Natural killer cell (primary cell): Measurements from ENCODE around the gene SLC35F3. TPM values are rescaled to one million over a fixed set of nuclear protein-coding genes. Genes with fewer than 3 reads are reported as not detected.

Experiments used
- ATAC-seq, 3 donors: fragments of 150-1000 bp in 2 of 3; fragments of 200-7000 bp in 1 of 3; cut with Tn5 transposase; 1 replicate in 1 of 3; 2 replicates in 2 of 3; pipeline ENCODE4 v1.10.0; 2021; ENCODE audit warnings: mild to moderate bottlenecking in 2 of 3, moderate library complexity in 2 of 3
- DNase-seq, 2 donors: peaks; one replicate each; pipeline versions ENCODE4 v3.0.0 to v3.0.0-alpha.2; 2013 to 2021; ENCODE audit warnings: mixed read lengths in 1 of 2
- H3K27ac ChIP-seq: one replicate; pipeline ENCODE4 v1.5.1; 2013; ENCODE audit warnings: mild to moderate bottlenecking, low read length
- H3K27me3 ChIP-seq: one replicate; pipeline ENCODE4 v1.6.1; 2013; ENCODE audit warnings: low read length; ENCODE audit not compliant: control insufficient read depth, insufficient read depth
- H3K36me3 ChIP-seq: one replicate; pipeline ENCODE4 v1.6.1; 2013; ENCODE audit warnings: low read length; ENCODE audit not compliant: control insufficient read depth, insufficient read depth
- H3K4me1 ChIP-seq: one replicate; pipeline ENCODE4 v1.6.1; 2013; ENCODE audit warnings: low read length; ENCODE audit not compliant: control insufficient read depth, insufficient read depth
- H3K4me3 ChIP-seq: one replicate; pipeline ENCODE4 v1.5.1; 2013; ENCODE audit warnings: low read length
- H3K9me3 ChIP-seq: one replicate; pipeline ENCODE4 v1.6.1; 2013; ENCODE audit warnings: low read length; ENCODE audit not compliant: control insufficient read depth, insufficient read depth
- H3K27ac Mint-ChIP-seq, 2 donors: one replicate each; pipeline ENCODE4 v1.8.0; 2022; ENCODE audit warnings: mild to moderate bottlenecking in 2 of 2, mixed read lengths in 2 of 2, moderate library complexity in 1 of 2
- H3K27me3 Mint-ChIP-seq, 2 donors: one replicate each; pipeline ENCODE4 v1.8.0; 2022; ENCODE audit warnings: low read depth in 2 of 2, mixed read lengths in 2 of 2
- H3K36me3 Mint-ChIP-seq: one replicate; pipeline ENCODE4 v1.8.0; 2022; ENCODE audit warnings: mixed read lengths
- H3K4me1 Mint-ChIP-seq, 2 donors: one replicate each; pipeline ENCODE4 v1.8.0; 2022; ENCODE audit warnings: mixed read lengths in 2 of 2
- H3K4me3 Mint-ChIP-seq: one replicate; pipeline ENCODE4 v1.8.0; 2022; ENCODE audit warnings: mild to moderate bottlenecking, moderate library complexity, mixed read lengths
- H3K9me3 Mint-ChIP-seq, 2 donors: one replicate each; pipeline ENCODE4 v1.8.0; 2022; ENCODE audit warnings: mixed read lengths in 2 of 2
- WGBS: methylation state at CpG from one replicate; pipeline ENCODE4 v1.1.7; 2013; ENCODE audit warnings: missing lambda C conversion rate; ENCODE audit not compliant: insufficient coverage; 5-methylcytosine and 5-hydroxymethylcytosine counted together
- intact Hi-C: fragments of 100-400 bp; cut with micrococcal nuclease; formaldehyde crosslinking; loops from one replicate; pipeline ENCODE4 v1.14.2; 2022
- total RNA-seq, 4 donors: library from RNA; stranded (reverse); fragments of 120-200 nt in 1 of 4; gene quantifications; one replicate each; pipeline versions ENCODE4 v1.2.3 to v1.2.4, GENCODE V29; 2013 to 2022
- TF ChIP-seq, protein P1 (sequence below): fragments of 200-600 bp; IDR thresholded peaks from one replicate; pipeline ENCODE4 v1.8.0; 2022; ENCODE audit warnings: antibody characterized with exemption

Gene SLC35F3
- total RNA-seq, 3 donors from 2014 or later (not counting 1 experiment from before 2014, with no cell fraction given): not detected

DNA sequence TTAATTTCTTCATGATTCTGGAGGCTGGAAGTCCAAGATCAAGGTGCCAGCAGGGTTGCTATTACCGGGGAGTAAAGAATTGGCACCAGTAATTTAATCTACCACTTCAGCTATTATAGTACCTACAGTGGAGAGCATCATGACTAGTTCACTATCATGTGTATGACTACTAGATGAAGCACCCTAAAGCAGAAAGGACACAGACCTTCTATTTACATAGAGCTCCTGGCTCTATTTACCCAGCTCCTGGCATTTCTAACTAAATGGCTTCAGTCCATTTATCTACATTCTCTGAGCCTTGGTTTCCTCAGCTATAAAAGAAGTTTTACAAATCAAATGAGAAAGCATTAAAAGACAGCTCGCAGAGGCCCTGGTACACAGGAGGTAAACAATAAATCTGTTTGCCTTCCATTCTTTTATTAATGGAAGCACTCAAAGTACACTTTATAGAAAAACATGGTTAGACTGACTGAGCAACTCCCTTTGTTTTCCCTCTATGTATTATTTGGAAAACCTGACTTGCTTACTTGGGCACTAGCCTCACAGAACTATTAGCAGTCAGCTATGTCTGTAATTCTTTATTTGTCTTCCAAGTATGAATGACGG is 203.0 kb downstream of the SLC35F3 start:
- H3K27ac Mint-ChIP-seq: no peak overlapping the region
- Histone ChIP-seq H3K9me3 (no peaks in the 10 kb centered on the region), H3K4me3 (no peak overlapping the region), H3K4me1 (no peaks in the 10 kb centered on the region), H3K36me3 (no peaks in the 10 kb centered on the region), H3K27me3 (no peaks in the 10 kb centered on the region), H3K27ac (no peak overlapping the region)
- no peak for ATAC-seq
- no peaks in the 10 kb centered on the region for H3K4me1 Mint-ChIP-seq
- peaks cover 7 to 22% of the 10 kb centered on the region in 2 donors for H3K27me3 Mint-ChIP-seq
- TF ChIP-seq, protein P1, sequence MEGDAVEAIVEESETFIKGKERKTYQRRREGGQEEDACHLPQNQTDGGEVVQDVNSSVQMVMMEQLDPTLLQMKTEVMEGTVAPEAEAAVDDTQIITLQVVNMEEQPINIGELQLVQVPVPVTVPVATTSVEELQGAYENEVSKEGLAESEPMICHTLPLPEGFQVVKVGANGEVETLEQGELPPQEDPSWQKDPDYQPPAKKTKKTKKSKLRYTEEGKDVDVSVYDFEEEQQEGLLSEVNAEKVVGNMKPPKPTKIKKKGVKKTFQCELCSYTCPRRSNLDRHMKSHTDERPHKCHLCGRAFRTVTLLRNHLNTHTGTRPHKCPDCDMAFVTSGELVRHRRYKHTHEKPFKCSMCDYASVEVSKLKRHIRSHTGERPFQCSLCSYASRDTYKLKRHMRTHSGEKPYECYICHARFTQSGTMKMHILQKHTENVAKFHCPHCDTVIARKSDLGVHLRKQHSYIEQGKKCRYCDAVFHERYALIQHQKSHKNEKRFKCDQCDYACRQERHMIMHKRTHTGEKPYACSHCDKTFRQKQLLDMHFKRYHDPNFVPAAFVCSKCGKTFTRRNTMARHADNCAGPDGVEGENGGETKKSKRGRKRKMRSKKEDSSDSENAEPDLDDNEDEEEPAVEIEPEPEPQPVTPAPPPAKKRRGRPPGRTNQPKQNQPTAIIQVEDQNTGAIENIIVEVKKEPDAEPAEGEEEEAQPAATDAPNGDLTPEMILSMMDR: no peak
- no peak overlapping the region for H3K4me3 Mint-ChIP-seq
- intact Hi-C loops: no loop called here
- WGBS: 95% methylated on average over 3 of the region's 3 CpGs
- no peaks in the 10 kb centered on the region for H3K9me3 Mint-ChIP-seq
- H3K36me3 Mint-ChIP-seq: no peaks in the 10 kb centered on the region
- DNase-seq: no peak

DNA sequence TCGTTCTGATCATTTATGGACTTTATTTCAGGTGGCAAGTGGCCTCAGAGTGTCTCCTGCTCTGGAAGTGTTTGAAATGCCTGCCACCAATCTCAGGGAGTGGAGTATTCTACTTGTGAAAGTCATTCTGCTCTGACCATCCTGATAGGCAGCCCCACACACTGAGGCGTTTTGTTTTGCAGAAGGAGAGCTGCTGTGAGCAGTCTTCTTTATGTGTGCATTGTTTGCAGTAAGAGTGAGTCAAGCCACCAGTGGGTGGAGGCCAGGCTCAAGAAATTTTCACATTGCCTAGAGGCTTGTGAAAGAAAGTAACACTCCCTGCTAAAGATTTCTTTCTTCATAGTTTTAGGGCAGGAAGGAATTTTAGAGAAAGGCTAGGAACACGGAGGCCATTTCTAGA is 204.4 kb downstream of the SLC35F3 start:
- Histone ChIP-seq H3K27ac (no peak overlapping the region), H3K9me3 (no peaks in the 10 kb centered on the region), H3K27me3 (no peaks in the 10 kb centered on the region), H3K4me3 (no peak overlapping the region), H3K36me3 (no peaks in the 10 kb centered on the region), H3K4me1 (no peaks in the 10 kb centered on the region)
- Mint-ChIP-seq H3K9me3 (no peaks in the 10 kb centered on the region), H3K4me1 (no peaks in the 10 kb centered on the region), H3K4me3 (no peak overlapping the region), H3K36me3 (no peaks in the 10 kb centered on the region), H3K27me3 (peaks cover 5 to 17% of the 10 kb centered on the region in 2 donors), H3K27ac (no peak overlapping the region)
- DNase-seq: no peak
- TF ChIP-seq, protein P1: no peak
- no peak for ATAC-seq
- intact Hi-C loops: no loop called here
- 88% methylated on average over 3 of the region's 3 CpGs for WGBS

DNA sequence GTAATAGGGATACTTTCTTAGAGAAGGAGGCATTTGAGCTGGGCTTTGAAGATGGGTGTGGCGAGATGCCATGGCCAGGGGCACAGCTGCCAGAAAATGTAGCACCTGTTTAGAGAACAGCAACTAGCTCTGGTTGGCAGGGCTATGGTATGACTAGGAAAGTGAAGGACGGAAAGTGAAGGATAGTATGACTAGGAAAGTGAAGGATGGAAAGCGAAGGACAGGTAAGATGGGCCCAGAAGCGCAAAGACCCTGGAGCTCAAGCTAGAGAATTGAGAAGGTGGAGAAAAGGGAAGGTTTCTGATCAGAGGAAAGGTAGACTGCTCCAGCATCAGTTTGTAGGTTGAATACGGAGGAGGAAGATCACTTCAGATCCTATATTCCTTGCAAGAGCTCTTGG is 205.4 kb downstream of the SLC35F3 start:
- Mint-ChIP-seq H3K36me3 (no peaks in the 10 kb centered on the region), H3K4me1 (peaks cover 3 to 6% of the 10 kb centered on the region in 2 donors), H3K4me3 (no peak overlapping the region), H3K27ac (no peak overlapping the region), H3K9me3 (no peaks in the 10 kb centered on the region), H3K27me3 (peaks cover 5 to 26% of the 10 kb centered on the region in 2 donors)
- H3K4me3 ChIP-seq: no peak overlapping the region
- TF ChIP-seq, protein P1: no peak
- no peaks in the 10 kb centered on the region for H3K27me3 ChIP-seq
- intact Hi-C loops: no loop called here
- DNase-seq (no peak), ATAC-seq (no peak)
- no peaks in the 10 kb centered on the region for H3K9me3 ChIP-seq
- no peaks in the 10 kb centered on the region for H3K4me1 ChIP-seq
- 94% methylated on average over 5 of the region's 5 CpGs for WGBS
- H3K36me3 ChIP-seq: no peaks in the 10 kb centered on the region
- H3K27ac ChIP-seq: no peak overlapping the region
